Chondrocyte (in vitro differentiated cells): Measurements from ENCODE around the gene SLC39A8. TPM values are rescaled to one million over a fixed set of nuclear protein-coding genes. Genes with fewer than 3 reads are reported as not detected.
"Not testable (repeated sequence)": the region's sequence is repeated elsewhere in the genome, so short reads cannot be mapped to it uniquely, and the experiment has no call there.

Experiments
- DNase-seq: peaks from one replicate; pipeline ENCODE4 v3.0.0; 2021; ENCODE audit warnings: mixed read lengths, low spot score
- H3K27ac Mint-ChIP-seq: one replicate; pipeline ENCODE4 v1.8.0; 2021; ENCODE audit warnings: mild to moderate bottlenecking, moderate library complexity, mixed read lengths; ENCODE audit not compliant: unreplicated experiment
- H3K27me3 Mint-ChIP-seq: 2 replicates; pipeline ENCODE4 v1.8.0; 2021; ENCODE audit warnings: low read depth, mixed read lengths
- H3K36me3 Mint-ChIP-seq: 2 replicates; pipeline ENCODE4 v1.8.0; 2021; ENCODE audit warnings: low read depth, mixed read lengths
- H3K4me1 Mint-ChIP-seq: 2 replicates; pipeline ENCODE4 v1.8.0; 2021; ENCODE audit warnings: low read depth, mild to moderate bottlenecking, mixed read lengths
- H3K4me3 Mint-ChIP-seq: one replicate; pipeline ENCODE4 v1.8.0; 2021; ENCODE audit warnings: mild to moderate bottlenecking, moderate library complexity, mixed read lengths; ENCODE audit not compliant: unreplicated experiment
- H3K9me3 Mint-ChIP-seq: 2 replicates; pipeline ENCODE4 v1.8.0; 2021; ENCODE audit warnings: low read depth, mixed read lengths
- total RNA-seq: library from RNA; stranded (reverse); gene quantifications from 3 replicates; pipeline ENCODE4 v1.2.1, GENCODE V29; 2021
- TF ChIP-seq, protein P1 (sequence below): fragments of 200-600 bp; sonication (generic); IDR thresholded peaks from 2 replicates; pipeline ENCODE4 v1.5.0; 2021; ENCODE audit warnings: antibody characterized with exemption, mild to moderate bottlenecking, moderate library complexity

SLC39A8 gene
- total RNA-seq, 1 donor from 2014 or later: 1.8 TPM

- Mint-ChIP-seq H3K4me1 (peaks cover 15% of the 10 kb centered on the region), H3K9me3 (peaks cover 5% of the 10 kb centered on the region), H3K27ac (no peak overlapping the region), H3K4me3 (no peak overlapping the region), H3K36me3 (peaks cover 2% of the 10 kb centered on the region), H3K27me3 (no peaks in the 10 kb centered on the region)
- TF ChIP-seq, protein P1, sequence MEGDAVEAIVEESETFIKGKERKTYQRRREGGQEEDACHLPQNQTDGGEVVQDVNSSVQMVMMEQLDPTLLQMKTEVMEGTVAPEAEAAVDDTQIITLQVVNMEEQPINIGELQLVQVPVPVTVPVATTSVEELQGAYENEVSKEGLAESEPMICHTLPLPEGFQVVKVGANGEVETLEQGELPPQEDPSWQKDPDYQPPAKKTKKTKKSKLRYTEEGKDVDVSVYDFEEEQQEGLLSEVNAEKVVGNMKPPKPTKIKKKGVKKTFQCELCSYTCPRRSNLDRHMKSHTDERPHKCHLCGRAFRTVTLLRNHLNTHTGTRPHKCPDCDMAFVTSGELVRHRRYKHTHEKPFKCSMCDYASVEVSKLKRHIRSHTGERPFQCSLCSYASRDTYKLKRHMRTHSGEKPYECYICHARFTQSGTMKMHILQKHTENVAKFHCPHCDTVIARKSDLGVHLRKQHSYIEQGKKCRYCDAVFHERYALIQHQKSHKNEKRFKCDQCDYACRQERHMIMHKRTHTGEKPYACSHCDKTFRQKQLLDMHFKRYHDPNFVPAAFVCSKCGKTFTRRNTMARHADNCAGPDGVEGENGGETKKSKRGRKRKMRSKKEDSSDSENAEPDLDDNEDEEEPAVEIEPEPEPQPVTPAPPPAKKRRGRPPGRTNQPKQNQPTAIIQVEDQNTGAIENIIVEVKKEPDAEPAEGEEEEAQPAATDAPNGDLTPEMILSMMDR: no peak
- DNase-seq: no peak
Measured at GRCh38 chr4:102295153-102295862, 50.0 kb downstream of the SLC39A8 start.

DNA sequence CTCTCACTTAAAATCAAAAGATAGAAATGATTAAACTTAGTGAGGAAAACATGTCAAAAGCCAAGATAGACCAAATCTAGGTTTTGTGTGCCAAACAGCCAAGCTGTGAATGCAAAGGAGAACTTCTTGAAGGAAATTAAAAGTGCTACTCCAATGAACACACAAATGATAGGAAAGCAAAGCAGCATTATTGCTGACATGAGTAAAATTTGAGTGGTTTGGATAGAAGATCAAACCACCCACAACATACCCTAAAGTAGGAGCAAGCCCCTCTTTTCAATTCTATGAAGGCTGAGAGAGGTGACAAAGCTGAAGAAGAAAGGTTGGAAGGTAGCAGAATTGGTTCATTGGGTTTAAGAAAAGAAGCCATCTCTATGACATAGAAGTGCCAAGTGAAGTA is 56.8 kb downstream of the SLC39A8 start:
- H3K4me3 Mint-ChIP-seq: no peak overlapping the region
- DNase-seq: no peak
- TF ChIP-seq, protein P1: no peak
- H3K4me1 Mint-ChIP-seq: no peaks in the 10 kb centered on the region
- peaks cover 9% of the 10 kb centered on the region for H3K9me3 Mint-ChIP-seq
- peaks cover 2% of the 10 kb centered on the region for H3K36me3 Mint-ChIP-seq
- no peak overlapping the region for H3K27ac Mint-ChIP-seq
- no peaks in the 10 kb centered on the region for H3K27me3 Mint-ChIP-seq

DNA sequence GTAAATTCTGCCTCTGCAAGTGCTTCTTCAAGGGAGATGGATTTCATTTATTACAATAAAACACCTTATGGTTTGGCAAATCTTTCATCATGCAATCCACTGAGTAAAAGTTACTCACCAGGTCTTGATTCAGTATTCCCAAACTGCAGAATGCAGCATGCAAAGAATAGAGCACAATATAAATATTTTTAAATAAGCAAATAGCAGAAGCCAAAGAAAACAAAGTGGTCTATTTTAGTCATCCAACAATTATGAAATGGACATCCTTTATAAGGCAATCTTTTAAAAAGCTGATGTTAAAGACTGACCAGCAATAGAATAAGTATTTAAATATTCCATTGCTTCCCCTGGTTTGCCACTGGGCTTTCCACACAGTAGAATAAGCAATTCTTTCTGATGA is 59.5 kb downstream of the SLC39A8 start:
- no peaks in the 10 kb centered on the region for H3K4me1 Mint-ChIP-seq
- H3K36me3 Mint-ChIP-seq: peaks cover 4% of the 10 kb centered on the region
- H3K9me3 Mint-ChIP-seq: peaks cover 9% of the 10 kb centered on the region
- TF ChIP-seq, protein P1: no peak
- no peaks in the 10 kb centered on the region for H3K27me3 Mint-ChIP-seq
- no peak overlapping the region for H3K4me3 Mint-ChIP-seq
- no peak for DNase-seq
- H3K27ac Mint-ChIP-seq: no peak overlapping the region

GRCh38 chr4:102281171-102281839 is 64.0 kb downstream of the SLC39A8 start:
- no peak for DNase-seq
- Mint-ChIP-seq H3K27me3 (no peaks in the 10 kb centered on the region), H3K27ac (no peak overlapping the region), H3K9me3 (peaks cover 2% of the 10 kb centered on the region), H3K36me3 (peaks cover 2% of the 10 kb centered on the region), H3K4me3 (no peak overlapping the region), H3K4me1 (no peaks in the 10 kb centered on the region)
- TF ChIP-seq, protein P1: no peak

DNA sequence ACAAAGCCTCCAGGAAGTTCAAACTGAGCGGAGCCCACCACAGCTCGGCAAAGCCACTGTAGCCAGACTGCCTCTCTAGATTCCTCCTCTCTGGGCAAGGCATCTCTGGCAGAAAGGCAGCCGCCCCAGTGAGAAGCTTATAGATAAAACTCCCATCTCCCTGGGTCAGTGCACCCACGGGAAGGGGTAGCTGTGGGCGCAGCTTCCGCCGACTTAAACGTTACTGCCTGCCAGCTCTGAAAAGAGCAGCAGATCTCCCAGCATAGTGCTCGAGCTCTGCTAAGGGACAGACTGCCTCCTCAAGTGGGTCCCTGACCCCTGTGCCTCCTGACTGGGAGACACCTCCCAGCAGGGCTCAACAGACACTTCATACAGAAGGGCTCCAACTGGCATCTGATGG is 72.0 kb downstream of the SLC39A8 start:
- not testable (repeated sequence) for H3K27me3 Mint-ChIP-seq, H3K4me3 Mint-ChIP-seq, H3K4me1 Mint-ChIP-seq, H3K27ac Mint-ChIP-seq, H3K36me3 Mint-ChIP-seq, DNase-seq
- H3K9me3 Mint-ChIP-seq: peaks cover 21% of the 10 kb centered on the region
